A673 (cell line): ENCODE data around the gene ALDOC. TPM values are rescaled to one million over a fixed set of nuclear protein-coding genes. Genes with fewer than 3 reads are reported as not detected.

Source experiments
- Bru-seq: library from RNA; stranded (reverse); fragments of 400-500 nt; gene quantifications from one replicate; lab custom pipeline; 2021; lab: Mats Ljungman, UMichigan
- BruChase-seq, 2 experiments: library from RNA; stranded (reverse); fragments of 400-500 nt; gene quantifications; one replicate each; lab custom pipeline; 2021; lab: Mats Ljungman, UMichigan
- BruUV-seq: library from RNA; stranded (reverse); fragments of 400-500 nt; replicated peaks from 2 replicates; lab custom pipeline; 2021; lab: Mats Ljungman, UMichigan
- CTCF ChIA-PET: fragments of 300-600 bp; sonication (Branson Sonifier 250); formaldehyde crosslinking; loops from one replicate; lab custom pipeline; 2022; ENCODE audit warnings: antibody characterized with exemption; lab: Charles Lee
- POLR2A ChIA-PET: fragments of 300-600 bp; sonication (Branson Sonifier 250); formaldehyde crosslinking; loops from one replicate; lab custom pipeline; 2022; ENCODE audit warnings: antibody characterized with exemption; ENCODE audit not compliant: low non-redundant PET; lab: Charles Lee
- DNase-seq: peaks from one replicate; pipeline ENCODE4 v3.0.0-alpha.2; 2015; ENCODE audit warnings: low spot score
- H3K27ac ChIP-seq: fragments of 200-600 bp; sonication (generic); 2 replicates; pipeline ENCODE4 v1.5.1; 2016; ENCODE audit warnings: mixed run types, low read depth, mild to moderate bottlenecking, mixed read lengths, antibody characterized with exemption, low read length; ENCODE audit not compliant: poor library complexity, severe bottlenecking
- H3K27me3 ChIP-seq: fragments of 200-600 bp; sonication (generic); replicated peaks from 2 replicates; pipeline ENCODE4 v1.6.1; 2017; ENCODE audit warnings: mixed run types, low read depth, mild to moderate bottlenecking, mixed read lengths, antibody characterized with exemption, low read length; ENCODE audit not compliant: insufficient read depth, poor library complexity
- H3K36me3 ChIP-seq: fragments of 200-600 bp; sonication (generic); 2 replicates; pipeline ENCODE4 v1.6.1; 2016; ENCODE audit warnings: mixed run types, mild to moderate bottlenecking, mixed read lengths, antibody characterized with exemption, low read length; ENCODE audit not compliant: insufficient read depth, poor library complexity, severe bottlenecking
- H3K4me1 ChIP-seq: fragments of 200-600 bp; sonication (generic); 2 replicates; pipeline ENCODE4 v1.6.1; 2017; ENCODE audit warnings: mixed run types, mild to moderate bottlenecking, mixed read lengths, antibody characterized with exemption, low read length; ENCODE audit not compliant: insufficient read depth, poor library complexity, severe bottlenecking
- H3K4me3 ChIP-seq: fragments of 200-600 bp; sonication (generic); 2 replicates; pipeline ENCODE4 v1.5.1; 2016; ENCODE audit warnings: low read depth, mixed run types, mild to moderate bottlenecking, mixed read lengths, low read length; ENCODE audit not compliant: poor library complexity, severe bottlenecking
- H3K9me3 ChIP-seq: fragments of 200-600 bp; sonication (generic); 2 replicates; pipeline ENCODE4 v1.6.1; 2016; ENCODE audit warnings: mixed run types, low read depth, mild to moderate bottlenecking, mixed read lengths, antibody characterized with exemption, low read length; ENCODE audit not compliant: poor library complexity, severe bottlenecking
- EZH2 ChIP-seq: fragments of 200-600 bp; sonication (generic); IDR thresholded peaks from 2 replicates; pipeline ENCODE4 v1.6.1; 2017; ENCODE audit warnings: borderline replicate concordance, low read depth, mild to moderate bottlenecking, mixed read lengths, antibody characterized with exemption, low read length; ENCODE audit not compliant: poor library complexity, severe bottlenecking
- intact Hi-C: fragments of 100-400 bp; cut with micrococcal nuclease; formaldehyde crosslinking; loops from one replicate; pipeline ENCODE4 v1.10.0; 2022; ENCODE audit not compliant: unreplicated experiment
- long read RNA-seq: library from polyadenylated mRNA; stranded (forward); transcript quantifications from one replicate; pipeline ENCODE4 v2.0.0, GENCODE V29; 2022
- total RNA-seq: library from RNA; stranded (reverse); gene quantifications from 2 replicates; pipeline ENCODE4 v1.2.3, GENCODE V29; 2021
- TF ChIP-seq, protein P1 (sequence below): fragments of 300-800, 200-600 bp; sonication (generic); conservative IDR thresholded peaks from 2 replicates; pipeline ENCODE4 v1.5.1; 2017; ENCODE audit warnings: low read depth, mild to moderate bottlenecking, antibody characterized with exemption, low read length, moderate library complexity, mixed read lengths

Gene ALDOC
- 9.7 and 12.0 TPM in 2 replicates for total RNA-seq
- Bru-seq, nascent RNA, result percentile 41 among the genes with signal in this experiment
- percentile 41 among the genes with signal in this experiment for BruChase-seq, experiment 1, labeled RNA remaining after a 2-hour chase
- percentile 51 among the genes with signal in this experiment for BruChase-seq, experiment 2, labeled RNA remaining after a 6-hour chase
- long read RNA-seq, transcript ALDOC-201 (9 exons, 1,982 nt), result major isoform, 17 of 19 reads
- long read RNA-seq, partial matches to known transcripts, result 0 of 19 reads
- long read RNA-seq, other reads (novel, unspliced or antisense), result 0 of 19 reads

DNA sequence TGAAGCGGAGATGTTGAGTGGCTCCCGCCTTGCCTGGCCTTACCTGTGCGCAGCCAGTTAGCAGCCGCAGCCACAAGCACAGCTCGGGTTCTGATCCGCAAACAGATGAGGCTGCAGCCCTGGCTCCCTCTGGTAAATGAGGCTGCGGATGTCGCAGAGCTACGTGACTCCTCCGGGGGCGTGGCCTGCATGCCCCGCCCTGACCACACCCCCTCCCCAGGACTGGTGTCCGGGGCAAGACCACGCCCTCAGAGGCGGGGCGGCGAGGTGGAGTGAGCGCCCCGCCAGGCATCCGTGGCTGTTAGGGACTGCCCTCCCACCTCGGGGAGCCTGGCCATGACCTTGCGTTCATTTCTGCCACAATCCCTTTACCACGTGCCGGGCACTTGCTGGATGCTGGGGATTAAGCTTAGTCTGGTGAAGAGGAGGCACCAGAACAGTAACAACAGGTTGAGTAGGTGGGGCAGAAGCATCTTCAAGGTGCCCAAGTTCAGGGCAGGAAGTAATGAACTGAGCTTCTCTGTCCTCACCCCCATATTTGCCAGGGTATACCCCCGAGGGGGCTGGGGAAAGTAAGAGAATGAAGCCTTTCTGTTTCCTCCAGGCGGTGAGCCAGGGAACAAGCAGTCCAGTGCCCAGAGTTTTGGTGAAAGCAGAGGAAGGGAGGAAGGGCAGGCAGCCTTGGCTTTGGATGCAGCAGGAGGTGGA lies at the start of gene ALDOC:
TSS of gene ALDOC (minus strand) at position 138 of the 708 bp plus-strand sequence. CDS start 1,363 bp downstream, outside the sequence.
- H3K9me3 ChIP-seq, result no peaks in the 10 kb centered on the region
- ChIA-PET POLR2A (interaction anchor here (0.6 kb wide), 1 partner anchor 456 kb away, joined by 3 read pairs; no protein-coding TSS in a partner anchor), CTCF (no interaction called here)
- DNase-seq, result peak; percentile 96
- H3K27ac ChIP-seq, result peak within 1 kb of the TSS; percentile 1
- H3K27me3 ChIP-seq, result no peaks in the 10 kb centered on the region
- peaks cover 12% of the 10 kb centered on the region for H3K4me1 ChIP-seq
- no peak for TF ChIP-seq EZH2
- TF ChIP-seq, protein P1, sequence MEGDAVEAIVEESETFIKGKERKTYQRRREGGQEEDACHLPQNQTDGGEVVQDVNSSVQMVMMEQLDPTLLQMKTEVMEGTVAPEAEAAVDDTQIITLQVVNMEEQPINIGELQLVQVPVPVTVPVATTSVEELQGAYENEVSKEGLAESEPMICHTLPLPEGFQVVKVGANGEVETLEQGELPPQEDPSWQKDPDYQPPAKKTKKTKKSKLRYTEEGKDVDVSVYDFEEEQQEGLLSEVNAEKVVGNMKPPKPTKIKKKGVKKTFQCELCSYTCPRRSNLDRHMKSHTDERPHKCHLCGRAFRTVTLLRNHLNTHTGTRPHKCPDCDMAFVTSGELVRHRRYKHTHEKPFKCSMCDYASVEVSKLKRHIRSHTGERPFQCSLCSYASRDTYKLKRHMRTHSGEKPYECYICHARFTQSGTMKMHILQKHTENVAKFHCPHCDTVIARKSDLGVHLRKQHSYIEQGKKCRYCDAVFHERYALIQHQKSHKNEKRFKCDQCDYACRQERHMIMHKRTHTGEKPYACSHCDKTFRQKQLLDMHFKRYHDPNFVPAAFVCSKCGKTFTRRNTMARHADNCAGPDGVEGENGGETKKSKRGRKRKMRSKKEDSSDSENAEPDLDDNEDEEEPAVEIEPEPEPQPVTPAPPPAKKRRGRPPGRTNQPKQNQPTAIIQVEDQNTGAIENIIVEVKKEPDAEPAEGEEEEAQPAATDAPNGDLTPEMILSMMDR, result no peak
- intact Hi-C loops, result loop anchor here (5.0 kb wide), 1 partner anchor 45 kb away; no protein-coding TSS in a partner anchor
- H3K4me3 ChIP-seq, result peak within 1 kb of the TSS; percentile 29
- BruUV-seq, result no TSS peak
- H3K36me3 ChIP-seq, result peaks cover 46% of the 10 kb centered on the region

DNA sequence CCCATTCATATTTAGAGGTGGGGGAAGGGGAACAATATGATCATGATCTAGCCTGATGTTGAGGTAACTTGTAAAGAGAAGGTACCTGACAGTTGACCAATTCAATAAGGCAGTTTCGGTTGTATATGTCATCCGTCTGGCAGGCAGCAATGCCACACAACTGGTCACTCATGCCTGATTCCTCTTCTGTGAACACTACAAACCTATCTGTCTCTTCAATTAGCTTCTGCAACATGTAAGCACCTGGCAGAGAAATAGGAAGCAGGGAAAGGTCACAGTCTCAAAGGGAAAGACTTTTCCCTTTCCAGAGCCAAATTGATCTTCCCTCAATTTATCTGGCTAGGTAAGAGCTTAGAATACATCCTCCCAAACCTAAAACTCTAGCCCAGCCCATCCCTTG lies 47.5 kb upstream of the ALDOC start:
- Histone ChIP-seq H3K4me3 (no peak overlapping the region), H3K4me1 (no peaks in the 10 kb centered on the region), H3K9me3 (no peaks in the 10 kb centered on the region), H3K27me3 (no peaks in the 10 kb centered on the region), H3K27ac (no peak overlapping the region), H3K36me3 (peaks cover 80% of the 10 kb centered on the region)
- TF ChIP-seq, protein P1, result no peak
- no peak for TF ChIP-seq EZH2
- CTCF ChIA-PET, result interaction anchor here (0.5 to 0.6 kb wide), 2 partner anchors 27 to 33 kb away, joined by 3 to 4 read pairs; no protein-coding TSS in a partner anchor
- POLR2A ChIA-PET, result interaction anchor here (0.6 kb wide), 1 partner anchor 28 kb away, joined by 3 read pairs; no protein-coding TSS in a partner anchor
- DNase-seq, result no peak
- intact Hi-C loops, result loop anchor here (5.0 kb wide), 1 partner anchor 47 kb away; the partner anchor contains the start of gene ALDOC
- BruUV-seq, result no TSS peak

DNA sequence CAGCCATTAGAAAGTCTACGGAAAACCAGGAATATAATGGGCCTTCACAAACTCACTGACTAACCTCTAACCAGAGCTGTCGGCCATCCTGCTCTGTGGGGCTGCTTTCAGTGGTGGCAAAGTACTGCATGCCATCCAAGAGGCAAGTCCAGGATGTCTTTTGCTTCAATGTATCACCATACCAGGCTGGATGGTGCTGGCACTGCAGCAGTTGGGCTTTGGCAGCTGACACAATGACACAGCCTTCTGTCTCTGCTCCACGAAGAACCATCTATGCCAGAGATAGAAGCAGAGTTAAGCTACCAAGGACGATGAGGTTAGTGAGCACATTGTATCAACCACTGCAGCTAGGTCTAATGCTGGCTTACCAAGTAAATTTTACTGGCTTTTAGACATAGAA lies 47.0 kb upstream of the ALDOC start:
- no TSS peak for BruUV-seq
- Histone ChIP-seq H3K4me1 (no peaks in the 10 kb centered on the region), H3K4me3 (no peak overlapping the region), H3K27me3 (no peaks in the 10 kb centered on the region), H3K9me3 (no peaks in the 10 kb centered on the region), H3K36me3 (peaks cover 85% of the 10 kb centered on the region), H3K27ac (no peak overlapping the region)
- intact Hi-C loops, result loop anchor here (5.0 kb wide), 1 partner anchor 46 kb away; the partner anchor contains the start of gene ALDOC
- ChIA-PET CTCF (interaction anchor here (0.6 kb wide), 1 partner anchor 32 kb away, joined by 3 read pairs; no protein-coding TSS in a partner anchor), POLR2A (interaction anchor here (0.6 kb wide), 1 partner anchor 27 kb away, joined by 3 read pairs; no protein-coding TSS in a partner anchor)
- TF ChIP-seq, protein P1, result no peak
- no peak for TF ChIP-seq EZH2
- DNase-seq, result no peak
